Skeletal muscle cell (primary cell): ENCODE data around the gene GRK6.

Source experiments
- DNase-seq: peaks from one replicate; pipeline ENCODE4 v3.0.0-alpha.2; 2010; ENCODE audit warnings: low read depth
- H3K4me3 ChIP-seq: 2 replicates; pipeline ENCODE4 v1.5.1; 2011; ENCODE audit warnings: low read depth, mild to moderate bottlenecking, control low read depth, low read length, moderate library complexity

The GRK6 gene

DNA sequence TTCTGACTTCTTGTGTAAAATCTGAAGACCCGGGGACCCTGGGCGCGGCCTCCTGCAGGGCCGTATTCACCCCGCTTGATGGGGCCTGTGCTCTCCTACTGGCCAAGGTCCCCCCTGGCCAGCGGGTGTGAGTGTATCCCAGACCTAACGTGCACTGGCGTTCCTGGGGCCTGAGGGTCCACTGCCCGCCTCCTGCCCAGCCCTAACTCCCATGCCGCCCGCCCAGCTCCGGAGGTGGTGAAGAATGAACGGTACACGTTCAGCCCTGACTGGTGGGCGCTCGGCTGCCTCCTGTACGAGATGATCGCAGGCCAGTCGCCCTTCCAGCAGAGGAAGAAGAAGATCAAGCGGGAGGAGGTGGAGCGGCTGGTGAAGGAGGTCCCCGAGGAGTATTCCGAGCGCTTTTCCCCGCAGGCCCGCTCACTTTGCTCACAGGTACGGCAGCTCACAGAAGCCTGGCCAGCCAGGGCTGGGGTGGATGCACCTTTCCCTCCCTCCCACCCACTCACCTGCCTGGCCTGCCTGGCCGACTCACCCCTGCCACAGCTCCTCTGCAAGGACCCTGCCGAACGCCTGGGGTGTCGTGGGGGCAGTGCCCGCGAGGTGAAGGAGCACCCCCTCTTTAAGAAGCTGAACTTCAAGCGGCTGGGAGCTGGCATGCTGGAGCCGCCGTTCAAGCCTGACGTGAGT is 9.5 kb downstream of the GRK6 start:
- H3K4me3 ChIP-seq: no peak overlapping the region

GRCh38 chr5:177437623-177438022 is 11.1 kb downstream of the GRK6 start:
- no peak overlapping the region for H3K4me3 ChIP-seq
- no peak for DNase-seq

More for the DNA sequence above, 9.5 kb downstream of the GRK6 start:
- DNase-seq: no peak

DNA sequence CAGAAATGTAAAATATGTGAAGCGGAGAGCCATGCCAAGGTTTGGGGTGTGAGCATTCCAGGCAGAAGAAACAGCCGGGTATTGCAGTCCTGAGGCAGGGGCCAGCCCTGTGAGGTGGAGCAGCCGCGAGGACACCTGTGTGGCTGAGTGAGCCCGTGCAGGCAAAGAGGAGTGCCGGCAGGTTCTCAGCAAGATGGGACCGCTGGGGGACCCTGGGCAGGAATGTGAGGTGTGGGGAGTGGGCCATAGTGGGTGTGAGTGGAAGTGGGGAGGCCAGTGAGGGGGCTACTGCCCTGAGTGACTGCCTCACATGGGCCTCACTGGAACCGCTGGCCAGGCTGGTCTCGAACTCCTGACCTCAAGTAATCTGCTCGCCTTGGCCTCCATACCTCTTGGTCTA is 12.0 kb downstream of the GRK6 start:
- no peak overlapping the region for H3K4me3 ChIP-seq
- DNase-seq: no peak

DNA sequence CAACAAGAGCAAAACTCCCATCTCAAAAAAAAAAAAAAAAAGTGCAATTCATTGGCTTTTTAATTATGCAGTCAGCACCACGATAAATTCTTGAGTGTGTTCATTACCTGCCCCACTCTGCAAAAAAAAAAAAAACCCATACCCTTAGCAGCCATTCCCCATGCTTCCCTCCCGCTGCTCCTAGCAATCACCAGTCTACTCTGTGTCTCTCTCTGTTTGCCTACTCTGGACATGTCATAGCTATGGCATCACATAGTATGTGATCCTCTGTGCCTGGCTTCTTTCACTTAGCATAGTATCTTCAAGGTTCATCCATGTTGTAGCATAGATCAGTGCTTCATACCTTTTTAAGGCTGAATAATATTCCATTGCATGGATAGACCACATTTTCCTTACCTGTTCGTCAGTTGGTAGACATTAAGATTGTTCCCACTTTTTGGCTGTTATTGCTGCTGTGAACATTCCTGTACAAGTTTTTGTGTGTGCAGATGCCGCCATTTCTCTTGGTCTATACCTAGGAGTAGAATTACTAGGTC is 13.1 kb downstream of the GRK6 start:
- H3K4me3 ChIP-seq: no peak overlapping the region
- no peak for DNase-seq

- no peak for DNase-seq
Measured at GRCh38 chr5:177440211-177440989, 13.9 kb downstream of the GRK6 start.

DNA sequence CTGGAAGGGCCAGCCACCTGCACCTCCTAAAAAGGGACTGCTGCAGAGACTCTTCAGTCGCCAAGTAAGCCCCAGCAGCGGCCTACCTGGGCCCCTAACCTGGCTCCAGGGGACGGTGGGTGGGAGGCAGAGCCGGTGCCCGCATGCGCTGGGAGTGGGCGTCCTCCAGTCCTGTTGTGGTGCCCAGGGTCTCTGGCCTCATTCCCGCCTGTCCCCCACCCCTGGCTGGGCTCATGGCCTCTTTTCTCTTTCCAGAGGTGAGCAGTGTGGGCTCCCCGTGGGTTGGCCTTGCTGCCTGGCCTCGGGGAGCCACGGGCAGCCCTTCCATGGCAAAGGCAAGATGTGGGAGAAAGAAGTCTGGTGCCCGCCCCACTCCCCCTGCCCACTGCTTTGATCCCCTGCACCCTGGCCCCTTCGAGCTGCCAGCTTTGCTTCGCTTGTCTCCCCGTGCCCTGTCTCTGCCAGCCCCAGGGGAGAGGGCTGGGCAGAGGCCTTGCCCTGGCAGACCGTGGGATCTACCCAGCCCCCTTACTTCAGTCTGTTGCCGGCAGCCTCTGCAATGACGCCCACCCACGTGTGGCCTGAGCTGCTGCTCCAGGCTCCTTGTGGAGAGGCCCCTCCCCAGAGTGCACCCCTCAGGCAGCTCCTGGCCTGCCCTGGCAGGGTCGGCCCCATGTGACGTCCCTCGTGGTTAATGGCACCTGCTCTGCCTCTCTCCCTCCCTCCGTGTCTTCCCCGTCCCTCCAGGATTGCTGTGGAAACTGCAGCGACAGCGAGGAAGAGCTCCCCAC is 14.7 kb downstream of the GRK6 start:
- DNase-seq: no peak
- no peak overlapping the region for H3K4me3 ChIP-seq

More at GRCh38 chr5:177440211-177440989, 13.9 kb downstream of the GRK6 start:
- H3K4me3 ChIP-seq: no peak overlapping the region

- no peak for DNase-seq
- H3K4me3 ChIP-seq: no peak overlapping the region
Measured at GRCh38 chr5:177442066-177442826, 15.8 kb downstream of the GRK6 start.

DNA sequence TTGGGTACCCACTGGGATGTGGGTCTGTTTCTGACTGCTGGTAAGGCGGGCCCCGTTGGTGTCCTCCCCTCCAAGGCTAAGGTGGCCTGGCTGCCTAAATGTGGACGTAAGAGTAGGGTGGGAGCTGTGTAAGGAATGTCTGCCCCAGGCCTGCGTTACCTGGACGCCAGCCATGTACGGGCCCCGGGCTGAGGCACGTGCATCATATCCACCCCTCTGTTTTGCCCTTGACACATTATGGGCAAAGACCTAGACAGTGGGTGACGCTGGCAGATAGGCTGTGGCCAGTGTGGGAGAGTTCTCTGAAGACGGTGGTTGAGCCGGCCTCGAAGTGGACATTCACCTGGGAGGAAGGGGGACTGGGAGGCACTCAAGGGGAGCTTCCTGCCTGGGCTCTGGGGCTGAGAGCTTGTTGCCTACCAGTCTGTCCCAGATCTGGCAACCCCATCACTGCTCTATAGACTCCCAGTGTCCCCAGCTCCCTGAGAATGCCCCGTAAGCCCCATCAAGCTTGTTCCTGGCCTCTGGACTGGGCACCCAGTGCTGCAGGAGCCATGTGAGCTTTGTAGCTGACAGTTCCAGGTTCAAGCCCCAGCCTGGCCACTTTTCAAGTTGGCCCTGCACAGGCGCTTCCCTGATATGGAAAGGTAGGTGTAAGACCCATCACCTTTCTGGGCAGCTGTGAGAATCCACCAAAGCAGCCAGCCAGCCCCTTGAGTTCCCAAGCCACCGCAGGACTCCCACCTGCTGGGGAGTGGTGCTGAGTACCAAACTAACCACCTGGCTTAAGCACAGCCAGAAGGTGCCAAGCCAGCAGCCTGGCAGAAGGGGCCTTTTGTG is 16.9 kb downstream of the GRK6 start:
- DNase-seq: no peak
- no peak overlapping the region for H3K4me3 ChIP-seq

GRCh38 chr5:177444106-177445051 is 17.9 kb downstream of the GRK6 start:
- DNase-seq: no peak
- no peak overlapping the region for H3K4me3 ChIP-seq

DNA sequence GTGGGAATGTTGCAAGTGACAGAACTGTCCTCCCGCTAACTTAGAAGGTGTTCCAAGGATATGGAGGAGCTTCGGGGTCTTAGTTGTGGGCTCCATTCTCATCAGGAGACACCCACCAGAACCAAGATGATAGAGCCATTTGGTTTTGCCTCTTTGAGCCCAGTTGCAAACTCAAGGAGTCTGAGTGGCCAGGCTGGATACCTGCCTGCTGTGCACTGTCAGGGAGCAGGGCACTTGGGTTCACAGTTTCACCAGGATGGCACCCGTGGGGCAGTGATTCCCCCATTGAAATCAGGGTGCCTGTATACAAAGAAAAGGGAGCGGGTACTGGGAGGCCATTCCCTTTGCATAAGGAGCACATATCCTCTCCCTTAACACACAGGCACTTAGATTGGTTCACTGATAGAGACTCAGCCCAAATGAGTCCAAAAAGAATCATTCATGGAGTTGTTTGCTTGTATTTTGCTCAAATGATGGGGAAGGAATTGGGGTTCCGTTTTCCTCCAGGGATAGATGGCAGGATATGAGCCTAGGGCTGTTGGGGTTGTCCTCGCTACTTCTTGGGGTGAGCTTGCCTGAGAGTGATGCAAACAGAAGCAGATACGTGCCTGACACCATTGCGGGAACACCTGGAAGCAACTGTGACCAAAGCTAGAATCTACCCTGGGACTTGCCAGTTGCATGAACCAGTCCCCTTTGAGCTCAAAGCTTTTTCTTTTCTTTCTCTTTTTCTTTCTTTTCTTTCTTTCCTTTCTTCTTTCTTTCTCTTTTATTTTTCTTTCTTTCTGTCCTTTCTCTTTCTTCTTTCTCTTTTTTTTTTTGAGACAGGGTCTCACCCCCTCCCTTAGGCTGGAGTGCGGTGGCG is 18.8 kb downstream of the GRK6 start:
- H3K4me3 ChIP-seq: no peak overlapping the region
- no peak for DNase-seq

DNA sequence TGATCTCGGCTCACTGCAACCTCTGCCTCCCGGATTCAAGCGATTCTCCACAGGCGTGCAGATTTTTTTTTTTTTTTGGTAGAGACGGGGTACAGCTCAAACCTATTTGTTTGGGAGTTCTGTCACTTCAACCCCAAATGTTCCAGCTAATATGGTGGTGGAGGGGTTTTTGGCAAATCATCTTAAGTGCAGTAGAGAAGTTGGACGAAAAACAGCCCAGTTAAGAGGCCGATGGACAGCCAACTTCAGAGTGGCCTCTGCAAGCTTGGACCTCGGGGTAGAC is 19.4 kb downstream of the GRK6 start:
- no peak for DNase-seq

GRCh38 chr5:177446200-177447065 is 20.0 kb downstream of the GRK6 start, which contains the start of gene PRR7:
Gene PRR7, plus strand, starts transcription at chr5:177446814. Its CDS starts 8,254 bp downstream, at chr5:177455068.
- H3K4me3 ChIP-seq: peak within 1 kb of the TSS; percentile 65
- no peak for DNase-seq

More for the DNA sequence above, 19.4 kb downstream of the GRK6 start:
- peak overlapping the region; percentile 65 for H3K4me3 ChIP-seq

DNA sequence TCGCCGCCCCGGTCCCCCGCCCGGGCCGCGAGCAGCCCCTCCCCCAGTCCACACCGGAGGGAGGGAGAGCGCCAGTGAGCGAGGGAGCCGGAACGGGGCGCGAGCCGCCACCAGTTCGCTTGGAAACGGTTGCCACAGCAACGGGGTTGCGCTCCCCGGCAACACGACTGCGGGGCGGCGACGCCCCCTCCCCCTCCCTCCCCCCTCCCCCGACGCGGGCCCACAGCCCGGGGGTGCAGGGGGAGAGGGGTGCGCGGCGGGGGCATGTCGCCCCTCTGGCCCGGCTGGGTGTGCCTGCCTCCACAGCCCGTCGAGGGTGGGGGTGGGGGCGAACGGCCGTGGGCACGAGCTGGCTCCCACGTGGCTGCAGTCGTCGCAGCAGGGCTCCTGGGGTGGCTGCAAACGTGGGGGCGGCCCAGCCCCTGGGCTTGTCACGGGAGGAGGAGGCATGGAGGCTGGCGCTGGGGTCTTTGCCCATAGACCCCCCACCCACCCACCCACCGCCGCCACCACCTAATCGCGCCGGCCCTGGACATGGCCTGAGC is 20.7 kb downstream of the GRK6 start:
- peak overlapping the region; percentile 65 for H3K4me3 ChIP-seq
- no peak for DNase-seq

DNA sequence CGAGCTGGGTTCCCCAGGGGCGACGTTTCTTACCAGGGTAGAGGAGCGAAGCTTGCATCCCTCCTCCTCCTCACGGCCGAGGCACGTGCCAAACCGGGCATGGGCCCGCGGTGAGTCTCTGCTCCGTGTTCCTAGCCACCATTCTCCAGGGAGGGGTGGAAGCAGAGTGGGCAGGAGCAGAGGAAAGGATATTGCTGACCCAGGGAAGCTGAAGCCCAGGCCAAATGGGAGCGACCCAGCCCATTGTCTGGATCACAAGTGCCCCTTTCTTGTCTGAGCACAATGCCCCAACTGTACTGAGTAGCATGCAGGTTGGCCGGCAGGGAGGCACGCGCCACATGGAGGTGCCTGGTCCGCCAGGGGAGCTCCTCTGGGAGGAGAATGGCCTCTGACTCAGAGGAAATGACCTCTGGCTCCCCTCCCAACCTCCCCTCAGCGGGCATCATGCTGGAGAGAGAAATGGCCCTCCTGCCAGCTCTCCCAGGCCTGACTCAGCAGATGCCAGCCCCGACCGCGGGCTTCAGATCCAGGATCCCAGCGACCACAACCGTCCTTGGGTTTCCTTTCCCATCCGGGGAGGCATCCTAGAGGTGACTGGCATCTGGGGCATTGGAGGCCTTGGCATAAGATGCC is 21.3 kb downstream of the GRK6 start:
- no peak for DNase-seq

More for the DNA sequence above, 21.3 kb downstream of the GRK6 start:
- H3K4me3 ChIP-seq: peak overlapping the region; percentile 65
